GM18507 (cell line): ENCODE measurements around the gene GLRB.
"Not testable (repeated sequence)": the region's sequence is repeated elsewhere in the genome, so short reads cannot be mapped to it uniquely, and the experiment has no call there.

ENCODE experiments used
- DNase-seq: peaks from one replicate; pipeline ENCODE4 v3.0.0; 2011; ENCODE audit warnings: low read depth; ENCODE audit not compliant: insufficient read length; ENCODE audit errors: extremely low spot score
- FAIRE-seq: peaks from 2 replicates; lab custom pipeline; 2011; peaks lifted over from hg19 to GRCh38; lab: Jason Lieb, UNC

The GLRB gene

GRCh38 chr4:157115613-157116335 is 39.8 kb downstream of the GLRB start:
- DNase-seq (no peak), FAIRE-seq (no peak)

DNA sequence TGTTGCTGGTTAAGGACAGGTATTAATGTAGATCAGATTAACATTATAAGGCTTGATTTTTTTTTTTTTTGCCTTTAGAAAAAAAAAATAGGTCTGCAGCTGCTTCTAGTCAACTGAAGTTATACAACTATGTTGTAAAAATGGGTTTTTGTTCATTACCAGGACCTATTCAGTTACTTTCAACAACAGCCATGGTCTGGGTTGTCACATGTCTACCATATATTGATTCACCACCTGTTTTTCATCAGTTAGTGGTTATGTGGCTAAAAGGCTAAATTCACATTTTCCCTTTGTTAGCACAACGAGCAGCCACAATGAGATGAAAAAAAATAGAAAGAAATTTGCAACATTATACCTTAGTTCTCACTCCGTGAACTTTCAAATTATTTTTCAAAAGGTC is 45.5 kb downstream of the GLRB start:
- no peak for DNase-seq
- FAIRE-seq = no peak

- FAIRE-seq (no peak), DNase-seq (no peak)
Measured at GRCh38 chr4:157127571-157127970, 51.6 kb downstream of the GLRB start.

GRCh38 chr4:157128395-157128794 is 52.4 kb downstream of the GLRB start:
- no peak for FAIRE-seq
- DNase-seq = no peak

GRCh38 chr4:157141976-157142375 is 66.0 kb downstream of the GLRB start:
- DNase-seq (no peak), FAIRE-seq (no peak)

- FAIRE-seq = no peak
- no peak for DNase-seq
Measured at GRCh38 chr4:157143369-157143768, 67.4 kb downstream of the GLRB start.

GRCh38 chr4:157151711-157152110 is 75.8 kb downstream of the GLRB start:
- DNase-seq = no peak
- no peak for FAIRE-seq

- DNase-seq = no peak
- FAIRE-seq = no peak
Measured at GRCh38 chr4:157165935-157166610, 90.1 kb downstream of the GLRB start.

DNA sequence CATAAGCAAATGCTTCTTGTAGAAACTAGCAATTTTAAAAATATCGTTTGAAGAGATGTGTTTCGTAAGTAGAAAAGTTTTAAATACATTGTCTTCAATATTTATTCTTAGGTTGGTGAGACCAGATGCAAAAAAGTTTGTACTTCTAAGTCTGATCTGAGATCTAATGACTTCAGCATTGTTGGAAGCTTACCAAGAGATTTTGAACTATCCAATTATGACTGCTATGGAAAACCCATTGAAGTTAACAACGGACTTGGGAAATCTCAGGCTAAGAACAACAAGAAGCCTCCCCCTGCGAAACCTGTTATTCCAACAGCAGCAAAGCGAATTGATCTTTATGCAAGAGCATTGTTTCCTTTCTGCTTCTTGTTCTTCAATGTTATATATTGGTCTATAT is 94.4 kb downstream of the GLRB start:
- DNase-seq = no peak
- FAIRE-seq = no peak

- FAIRE-seq (no peak), DNase-seq (no peak)
Measured at GRCh38 chr4:157172011-157172410, 96.1 kb downstream of the GLRB start.

GRCh38 chr4:157180268-157180667 is 104.3 kb downstream of the GLRB start:
- not testable (repeated sequence) for DNase-seq, FAIRE-seq

DNA sequence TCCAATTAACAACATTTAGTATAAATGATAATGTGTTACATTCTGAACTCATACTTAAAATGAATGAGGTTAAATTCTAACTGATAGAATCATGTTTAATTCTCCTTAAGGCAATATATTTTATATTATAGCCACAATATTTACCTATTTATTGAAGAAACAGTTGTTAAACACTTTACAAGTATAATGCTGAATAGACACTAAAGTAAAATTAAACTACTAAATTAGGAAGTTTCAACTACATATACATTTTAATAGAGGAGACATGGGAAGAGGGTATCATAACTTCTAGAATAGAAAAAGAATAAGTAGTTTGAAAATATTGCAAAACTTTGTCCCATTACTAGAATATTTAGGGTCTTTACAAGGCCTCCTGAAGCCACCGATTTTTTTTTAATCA is 108.3 kb downstream of the GLRB start:
- no peak for DNase-seq
- no peak for FAIRE-seq

GRCh38 chr4:157185363-157185762 is 109.4 kb downstream of the GLRB start:
- DNase-seq (no peak), FAIRE-seq (no peak)

DNA sequence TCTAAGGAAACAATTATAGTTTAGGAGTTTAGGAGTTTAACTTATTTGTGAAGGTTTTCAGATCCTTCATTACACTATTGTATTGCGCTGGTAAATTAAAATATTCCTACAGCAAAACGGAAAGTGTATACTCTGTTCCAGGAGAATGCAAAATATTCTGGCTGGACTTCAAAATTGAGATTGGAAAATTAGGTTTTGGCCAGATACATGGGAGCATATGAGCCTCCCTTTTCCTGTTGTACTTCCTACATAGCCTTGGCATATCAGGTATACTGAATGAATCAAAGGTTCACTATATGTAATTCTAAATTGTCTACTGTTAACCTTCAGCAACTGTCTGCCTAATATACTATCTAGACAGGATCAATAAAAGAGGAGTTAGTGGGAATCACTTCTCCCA is 119.4 kb downstream of the GLRB start:
- FAIRE-seq (no peak), DNase-seq (no peak)

DNA sequence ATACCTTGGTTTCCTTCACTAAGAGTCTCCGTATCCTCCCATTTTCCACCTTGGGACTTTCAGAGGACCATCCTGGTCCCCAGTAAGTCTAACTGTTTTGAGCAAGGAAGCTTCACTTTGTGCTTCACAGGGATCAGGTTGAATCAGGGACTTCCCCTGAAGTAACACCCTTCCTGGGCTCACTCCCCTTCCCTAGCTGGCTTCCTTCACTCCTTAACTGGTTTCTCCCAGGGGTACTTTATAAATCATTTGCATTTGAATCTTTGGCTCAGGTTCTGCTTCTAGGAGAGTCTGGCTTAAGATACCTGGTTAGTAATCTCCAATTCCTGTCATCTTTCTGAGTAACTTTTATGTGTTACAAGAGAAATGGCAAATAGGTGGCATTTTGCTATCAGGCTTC is 120.1 kb downstream of the GLRB start:
- no peak for FAIRE-seq

GRCh38 chr4:157204634-157205244 is 128.8 kb downstream of the GLRB start:
- DNase-seq = no peak
- FAIRE-seq = no peak

More for the DNA sequence above, 120.1 kb downstream of the GLRB start:
- no peak for DNase-seq

GRCh38 chr4:157217708-157218107 is 141.8 kb downstream of the GLRB start:
- no peak for DNase-seq
- no peak for FAIRE-seq

GRCh38 chr4:157219711-157220370 is 143.9 kb downstream of the GLRB start:
- DNase-seq = no peak
- FAIRE-seq = no peak

GRCh38 chr4:157220371-157220881 is 144.5 kb downstream of the GLRB start, which contains the start of gene GRIA2:
GRIA2 (plus strand) TSS chr4:157220728; CDS start chr4:157221043, 315 bp downstream.
- DNase-seq (no peak), FAIRE-seq (no peak)

DNA sequence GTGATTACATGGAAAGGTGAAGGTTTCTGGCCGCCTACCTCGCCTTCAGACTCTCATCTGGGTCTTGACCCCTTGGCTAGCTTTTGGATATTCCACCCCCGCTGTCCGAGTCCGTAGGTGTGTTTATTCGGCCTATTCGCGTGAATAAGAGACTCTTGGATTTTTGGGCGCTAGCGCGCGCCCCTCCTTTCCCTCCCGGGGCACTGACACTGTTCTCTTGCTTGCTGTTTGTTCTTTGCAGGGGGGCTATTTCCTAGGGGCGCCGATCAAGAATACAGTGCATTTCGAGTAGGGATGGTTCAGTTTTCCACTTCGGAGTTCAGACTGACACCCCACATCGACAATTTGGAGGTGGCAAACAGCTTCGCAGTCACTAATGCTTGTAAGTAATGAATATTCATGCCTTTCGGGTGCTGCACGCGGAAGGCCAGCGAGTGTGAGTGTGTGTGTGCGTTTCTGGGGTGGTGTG is 145.5 kb downstream of the GLRB start:
- DNase-seq (no peak), FAIRE-seq (no peak)
